HepG2 (cell line): ENCODE data around the gene B4GALT3. TPM values are rescaled to one million over a fixed set of nuclear protein-coding genes. Genes with fewer than 3 reads are reported as not detected.

ENCODE experiments used
- CEBPG ChIP-seq: IDR thresholded peaks from 2 replicates; pipeline ENCODE4 v1.6.1; 2016
- CENPX ChIP-seq: sonication (generic); formaldehyde crosslinking; IDR thresholded peaks from 2 replicates; pipeline ENCODE4 v1.9.0; 2021; ENCODE audit warnings: mild to moderate bottlenecking, missing genetic modification reagents, moderate library complexity
- DMAP1 ChIP-seq: IDR thresholded peaks from 2 replicates; pipeline ENCODE4 v1.6.1; 2016
- ELF1 ChIP-seq: sonication (generic); formaldehyde crosslinking; IDR thresholded peaks from 2 replicates; pipeline ENCODE4 v1.4.0; 2020; ENCODE audit warnings: missing genetic modification reagents
- HMG20B ChIP-seq: conservative IDR thresholded peaks from 2 replicates; pipeline ENCODE4 v1.6.1; 2016; ENCODE audit warnings: missing genetic modification reagents, missing compliant biosample characterization
- HNF4A ChIP-seq: sonication (generic); formaldehyde crosslinking; IDR thresholded peaks from 2 replicates; pipeline ENCODE4 v1.4.0; 2020; ENCODE audit warnings: missing genetic modification reagents
- HNRNPH1 ChIP-seq: fragments of 200-400 bp; formaldehyde crosslinking; optimal IDR thresholded peaks from 2 replicates; pipeline ENCODE3; 2017; ENCODE audit warnings: mild to moderate bottlenecking, low read depth, low read length
- KLF13 ChIP-seq: sonication (generic); formaldehyde crosslinking; IDR thresholded peaks from 2 replicates; pipeline ENCODE4 v1.4.0; 2020; ENCODE audit warnings: mild to moderate bottlenecking, missing genetic modification reagents
- MLLT10 ChIP-seq: sonication (generic); formaldehyde crosslinking; IDR thresholded peaks from 2 replicates; pipeline ENCODE4 v1.4.0; 2020; ENCODE audit warnings: missing genetic modification reagents
- NCOR1 ChIP-seq: fragments of 200-600 bp; sonication (generic); IDR thresholded peaks from 2 replicates; pipeline ENCODE4 v1.7.0; 2017; ENCODE audit warnings: antibody characterized with exemption, low read length, borderline replicate concordance
- PAX8 ChIP-seq: sonication (generic); formaldehyde crosslinking; IDR thresholded peaks from 2 replicates; pipeline ENCODE4 v1.8.0; 2022; ENCODE audit warnings: mild to moderate bottlenecking, missing genetic modification reagents, borderline replicate concordance
- PHF20 ChIP-seq: sonication (generic); formaldehyde crosslinking; IDR thresholded peaks from 2 replicates; pipeline ENCODE4 v1.5.0; 2020; ENCODE audit warnings: mild to moderate bottlenecking, missing genetic modification reagents
- RBAK ChIP-seq: sonication (generic); formaldehyde crosslinking; IDR thresholded peaks from 2 replicates; pipeline ENCODE4 v1.5.1; 2020; ENCODE audit warnings: mild to moderate bottlenecking, missing genetic modification reagents
- REL ChIP-seq: sonication (generic); formaldehyde crosslinking; conservative IDR thresholded peaks from 2 replicates; pipeline ENCODE4 v1.8.0; 2022; ENCODE audit warnings: mild to moderate bottlenecking, missing genetic modification reagents, moderate library complexity
- RFX5 ChIP-seq: IDR thresholded peaks from 2 replicates; pipeline ENCODE4 v1.6.1; 2011; ENCODE audit warnings: low read depth, low read length, improper control_type of control experiment
- RXRB ChIP-seq: IDR thresholded peaks from 2 replicates; pipeline ENCODE4 v1.6.1; 2016; ENCODE audit warnings: borderline replicate concordance, missing genetic modification reagents, missing compliant biosample characterization
- SKI ChIP-seq: fragments of 450-650 bp; IDR thresholded peaks from one replicate; pipeline ENCODE4 v1.6.1; 2018; ENCODE audit warnings: mild to moderate bottlenecking; ENCODE audit not compliant: partially characterized antibody
- SMAD3 ChIP-seq: sonication (generic); formaldehyde crosslinking; IDR thresholded peaks from 2 replicates; pipeline ENCODE4 v1.4.0; 2020; ENCODE audit warnings: missing genetic modification reagents
- ZFP62 ChIP-seq: sonication (generic); formaldehyde crosslinking; IDR thresholded peaks from 2 replicates; pipeline ENCODE4 v1.4.0; 2020; ENCODE audit warnings: missing genetic modification reagents
- ZNF12 ChIP-seq: sonication (generic); formaldehyde crosslinking; IDR thresholded peaks from 2 replicates; pipeline ENCODE4 v1.5.0; 2020; ENCODE audit warnings: missing genetic modification reagents
- ZNF564 ChIP-seq: sonication (generic); formaldehyde crosslinking; IDR thresholded peaks from 2 replicates; pipeline ENCODE4 v1.8.1; 2023; ENCODE audit warnings: mild to moderate bottlenecking, missing genetic modification reagents
- ZNF607 ChIP-seq: sonication (generic); formaldehyde crosslinking; IDR thresholded peaks from 2 replicates; pipeline ENCODE4 v1.5.1; 2020; ENCODE audit warnings: missing genetic modification reagents, mild to moderate bottlenecking, borderline replicate concordance
- ZNF792 ChIP-seq: IDR thresholded peaks from 2 replicates; pipeline ENCODE4 v1.6.1; 2016
- ZNF850 ChIP-seq: sonication (generic); formaldehyde crosslinking; conservative IDR thresholded peaks from 2 replicates; pipeline ENCODE4 v1.9.0; 2021; ENCODE audit warnings: mild to moderate bottlenecking, missing genetic modification reagents
- polyA plus RNA-seq, 8 experiments: library from polyadenylated mRNA; depleted of rRNA in 3 of 8; stranded (reverse) in 7 of 8; unstranded in 1 of 8; fragments of >200 nt; fragmentation: Illumina TruSeq in 4 of 8; extraction: Trizol in 4 of 8; gene quantifications; 2 replicates each; pipeline versions ENCODE4 v1.2.1 to v1.2.3, GENCODE V29; 2011 to 2016; ENCODE audit warnings: low read depth in 4 of 8, missing spikeins in 1 of 8, mixed read lengths in 1 of 8; ENCODE audit not compliant: insufficient read depth in 1 of 8
- total RNA-seq, 5 experiments: library from RNA; depleted of rRNA; stranded (reverse); fragments of >200 nt; fragmentation: Illumina TruSeq; extraction: Trizol; gene quantifications; 2 replicates each; pipeline ENCODE4 v1.2.3, GENCODE V29; 2016; ENCODE audit warnings: low read depth in 1 of 5
- TF ChIP-seq, protein P1 (sequence below): sonication (generic); formaldehyde crosslinking; conservative IDR thresholded peaks from 2 replicates; pipeline ENCODE4 v1.4.0; 2020; ENCODE audit warnings: missing genetic modification reagents
- TF ChIP-seq, protein P2 (sequence below): sonication (generic); formaldehyde crosslinking; conservative IDR thresholded peaks from 2 replicates; pipeline ENCODE4 v1.4.0; 2020; ENCODE audit warnings: missing genetic modification reagents

The B4GALT3 gene
- total and polyA plus RNA-seq, 2 of the 13 experiments (the other 11 are each of a cell fraction or from before 2014, with no cell fraction given) = 35.6 to 40.4 TPM

DNA sequence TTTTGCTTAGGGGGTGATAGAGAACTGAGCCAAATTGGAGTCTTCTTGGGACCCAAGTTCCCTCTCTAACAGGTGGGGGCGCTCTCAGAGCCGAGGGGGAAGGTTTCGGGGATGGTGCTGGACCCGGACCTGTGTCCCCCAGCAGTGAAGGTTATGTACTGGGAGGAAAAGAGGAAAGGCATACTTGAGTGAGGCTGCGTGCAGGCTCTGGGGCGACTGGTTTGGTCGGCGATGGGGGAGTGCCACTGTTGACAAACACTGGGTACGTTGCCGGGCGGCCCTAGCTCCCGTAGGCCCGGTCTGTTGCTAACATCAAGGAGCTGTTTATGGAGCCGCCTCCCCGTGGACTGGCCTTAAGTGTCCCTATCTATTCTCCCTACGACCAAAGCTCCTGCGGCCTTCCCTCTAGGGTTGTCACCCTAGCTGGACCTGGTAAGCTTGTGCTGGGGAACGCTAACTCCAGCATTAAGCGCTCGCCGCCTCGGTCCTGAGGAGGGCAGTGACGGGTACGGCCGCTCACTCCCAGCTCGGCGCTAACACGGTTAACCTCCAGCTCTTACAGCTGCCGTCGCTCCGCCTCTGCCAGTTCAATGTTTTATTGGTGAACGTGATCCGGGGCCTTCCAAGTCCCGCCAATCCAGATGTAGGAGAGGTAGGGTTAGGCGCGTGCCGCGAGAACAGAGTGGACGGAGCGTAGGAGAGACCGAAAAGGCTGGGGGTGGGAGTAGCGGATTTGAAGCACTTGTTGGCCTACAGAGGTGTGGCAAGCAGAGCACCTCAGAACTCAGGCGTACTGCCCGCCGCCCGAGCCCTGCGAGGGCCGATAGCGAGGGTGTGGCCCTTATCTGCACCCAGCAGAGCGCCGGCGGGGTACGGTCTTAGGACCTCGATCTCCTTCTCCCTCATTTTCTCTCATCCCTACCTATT, 11.3 kb downstream of the B4GALT3 start, which contains the start of gene PPOX (continued):
- TF ChIP-seq CENPX (CRISPR knock-in tag) (no peak), ELF1 (CRISPR knock-in tag) (no peak), CEBPG (CRISPR knock-in tag) (no peak), ZNF564 (CRISPR knock-in tag) (peak; percentile 61; the same call in 1 of the 2 replicates), NCOR1 (no peak), ZNF850 (no peak), ZNF12 (no peak), RXRB (no peak), SKI (no peak), DMAP1 (CRISPR knock-in tag) (no peak), ZNF792 (CRISPR knock-in tag) (no peak), REL (no peak), RFX5 (no peak; the same call in 1 of the 2 replicates), SMAD3 (CRISPR knock-in tag) (no peak), HMG20B (CRISPR knock-in tag) (no peak), HNRNPH1 (peak; percentile 70), MLLT10 (no peak), PHF20 (CRISPR knock-in tag) (peak; percentile 88), ZFP62 (CRISPR knock-in tag) (no peak), HNF4A (CRISPR knock-in tag) (peak; percentile 16; the same call in 1 of the 2 replicates), RBAK (CRISPR knock-in tag) (no peak), KLF13 (CRISPR knock-in tag) (no peak), PAX8 (no peak), ZNF607 (CRISPR knock-in tag) (peak; percentile 66; the same call in 1 of the 2 replicates)
- TF ChIP-seq, protein P1, sequence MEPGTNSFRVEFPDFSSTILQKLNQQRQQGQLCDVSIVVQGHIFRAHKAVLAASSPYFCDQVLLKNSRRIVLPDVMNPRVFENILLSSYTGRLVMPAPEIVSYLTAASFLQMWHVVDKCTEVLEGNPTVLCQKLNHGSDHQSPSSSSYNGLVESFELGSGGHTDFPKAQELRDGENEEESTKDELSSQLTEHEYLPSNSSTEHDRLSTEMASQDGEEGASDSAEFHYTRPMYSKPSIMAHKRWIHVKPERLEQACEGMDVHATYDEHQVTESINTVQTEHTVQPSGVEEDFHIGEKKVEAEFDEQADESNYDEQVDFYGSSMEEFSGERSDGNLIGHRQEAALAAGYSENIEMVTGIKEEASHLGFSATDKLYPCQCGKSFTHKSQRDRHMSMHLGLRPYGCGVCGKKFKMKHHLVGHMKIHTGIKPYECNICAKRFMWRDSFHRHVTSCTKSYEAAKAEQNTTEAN (CRISPR knock-in tag) = no peak; the same call in 1 of the 2 replicates
- TF ChIP-seq, protein P2, sequence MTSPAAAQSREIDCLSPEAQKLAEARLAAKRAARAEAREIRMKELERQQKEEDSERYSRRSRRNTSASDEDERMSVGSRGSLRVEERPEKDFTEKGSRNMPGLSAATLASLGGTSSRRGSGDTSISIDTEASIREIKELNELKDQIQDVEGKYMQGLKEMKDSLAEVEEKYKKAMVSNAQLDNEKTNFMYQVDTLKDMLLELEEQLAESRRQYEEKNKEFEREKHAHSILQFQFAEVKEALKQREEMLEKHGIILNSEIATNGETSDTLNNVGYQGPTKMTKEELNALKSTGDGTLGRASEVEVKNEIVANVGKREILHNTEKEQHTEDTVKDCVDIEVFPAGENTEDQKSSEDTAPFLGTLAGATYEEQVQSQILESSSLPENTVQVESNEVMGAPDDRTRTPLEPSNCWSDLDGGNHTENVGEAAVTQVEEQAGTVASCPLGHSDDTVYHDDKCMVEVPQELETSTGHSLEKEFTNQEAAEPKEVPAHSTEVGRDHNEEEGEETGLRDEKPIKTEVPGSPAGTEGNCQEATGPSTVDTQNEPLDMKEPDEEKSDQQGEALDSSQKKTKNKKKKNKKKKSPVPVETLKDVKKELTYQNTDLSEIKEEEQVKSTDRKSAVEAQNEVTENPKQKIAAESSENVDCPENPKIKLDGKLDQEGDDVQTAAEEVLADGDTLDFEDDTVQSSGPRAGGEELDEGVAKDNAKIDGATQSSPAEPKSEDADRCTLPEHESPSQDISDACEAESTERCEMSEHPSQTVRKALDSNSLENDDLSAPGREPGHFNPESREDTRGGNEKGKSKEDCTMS (CRISPR knock-in tag) = no peak
